CD4-positive, alpha-beta T cell (primary cell): ENCODE data around the gene CWC27. TPM values are rescaled to one million over a fixed set of nuclear protein-coding genes. Genes with fewer than 3 reads are reported as not detected.

Experiments used
- ATAC-seq: fragments of 200-7000 bp; cut with Tn5 transposase; one replicate; pipeline ENCODE4 v1.10.0; 2022; ENCODE audit warnings: mild to moderate bottlenecking; ENCODE audit not compliant: poor library complexity
- CTCF ChIA-PET: fragments of 350-600 bp; sonication (Branson Sonifier 250); formaldehyde crosslinking; loops from one replicate; lab custom pipeline; 2021; ENCODE audit warnings: antibody characterized with exemption, inconsistent platforms; lab: Charles Lee
- POLR2A ChIA-PET: fragments of 350-600 bp; sonication (Branson Sonifier 250); formaldehyde crosslinking; loops from one replicate; lab custom pipeline; 2021; ENCODE audit warnings: antibody characterized with exemption, inconsistent platforms; lab: Charles Lee
- DNase-seq, 14 experiments: peaks; one replicate each; pipeline ENCODE4 v3.0.0-alpha.2; 2013 to 2020; ENCODE audit warnings: mixed read lengths in 2 of 14
- H3K27ac ChIP-seq, 2 donors: one replicate each; pipeline versions ENCODE4 v1.5.1 to v1.7.0; 2013; ENCODE audit warnings: low read length in 2 of 2, low read depth in 1 of 2, mild to moderate bottlenecking in 1 of 2
- H3K27me3 ChIP-seq, 2 experiments: 1 replicate in 1 of 2; 2 replicates in 1 of 2; pipeline versions ENCODE4 v1.6.1 to v1.7.0; 2013; ENCODE audit warnings: low read length in 2 of 2, control low read depth in 1 of 2, mild to moderate bottlenecking in 1 of 2, moderate library complexity in 1 of 2; ENCODE audit not compliant: insufficient read depth in 2 of 2, control insufficient read depth in 1 of 2
- H3K36me3 ChIP-seq: one replicate; pipeline ENCODE4 v1.6.1; 2013; ENCODE audit warnings: low read length, control low read depth; ENCODE audit not compliant: insufficient read depth
- H3K4me1 ChIP-seq: one replicate; pipeline ENCODE4 v1.6.1; 2013; ENCODE audit warnings: low read length, control low read depth; ENCODE audit not compliant: insufficient read depth
- H3K4me3 ChIP-seq: one replicate; pipeline ENCODE4 v1.5.1; 2013; ENCODE audit warnings: mild to moderate bottlenecking, low read length, moderate library complexity
- H3K9me3 ChIP-seq, 2 experiments: 1 replicate in 1 of 2; 2 replicates in 1 of 2; pipeline versions ENCODE4 v1.6.1 to v1.7.0; 2013; ENCODE audit warnings: low read length in 2 of 2, mild to moderate bottlenecking in 2 of 2, control low read depth in 1 of 2, moderate library complexity in 1 of 2; ENCODE audit not compliant: control insufficient read depth in 1 of 2, insufficient read depth in 1 of 2
- H3K27ac Mint-ChIP-seq: one replicate; pipeline ENCODE4 v1.8.0; 2020; ENCODE audit warnings: mixed read lengths
- H3K27me3 Mint-ChIP-seq: one replicate; pipeline ENCODE4 v1.8.0; 2021; ENCODE audit warnings: mixed read lengths
- H3K36me3 Mint-ChIP-seq: one replicate; pipeline ENCODE4 v1.8.0; 2021; ENCODE audit warnings: low read depth, mixed read lengths
- H3K4me1 Mint-ChIP-seq: one replicate; pipeline ENCODE4 v1.8.0; 2021; ENCODE audit warnings: low read depth, mixed read lengths
- H3K4me3 Mint-ChIP-seq: one replicate; pipeline ENCODE4 v1.8.0; 2020; ENCODE audit warnings: mild to moderate bottlenecking, mixed read lengths
- H3K9me3 Mint-ChIP-seq: one replicate; pipeline ENCODE4 v1.8.0; 2020; ENCODE audit warnings: mixed read lengths
- intact Hi-C, 2 experiments: fragments of 100-400 bp; cut with DNase I in 1 of 2; cut with micrococcal nuclease in 1 of 2; formaldehyde crosslinking; loops; one replicate each; pipeline versions ENCODE4 v1.15.1 to v1.9.0; 2023 to 2025; cut with DNase I, micrococcal nuclease
- total RNA-seq, 174 experiments: library from RNA in 2 of 174; stranded (reverse) in 2 of 174; gene quantifications; one replicate each; pipeline ENCODE4 v1.2.3 and lab custom pipeline; 2021 to 2026
- TF ChIP-seq, protein P1 (sequence below): fragments of 200-600 bp; IDR thresholded peaks from one replicate; pipeline ENCODE4 v1.8.0; 2022; ENCODE audit warnings: antibody characterized with exemption, mild to moderate bottlenecking

The CWC27 gene
- total RNA-seq, 2 experiments from 2014 or later, result 14.2 to 14.5 TPM

DNA sequence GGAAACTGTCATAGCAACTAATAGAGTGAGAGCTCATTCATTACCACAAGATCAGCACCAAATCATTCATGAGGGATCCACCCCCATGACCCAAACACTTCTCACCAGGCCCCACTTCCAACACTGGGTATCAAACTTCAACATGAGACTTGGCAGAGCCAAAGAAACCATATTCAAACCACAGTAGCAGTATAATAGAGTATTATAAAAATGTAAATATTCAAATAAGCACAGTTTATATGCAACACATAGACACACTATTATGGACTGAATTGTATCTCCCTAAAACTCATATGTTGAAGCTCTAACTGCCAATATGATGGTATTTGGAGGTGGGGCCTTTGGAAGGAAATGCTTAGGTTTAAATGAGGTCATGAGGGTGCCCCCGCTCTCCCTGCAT is 240.5 kb downstream of the CWC27 start:
- ChIA-PET CTCF (no interaction called here), POLR2A (no interaction called here)
- no peaks in the 10 kb centered on the region for H3K9me3 ChIP-seq
- no peak overlapping the region for H3K27ac ChIP-seq
- no peak overlapping the region for H3K4me3 Mint-ChIP-seq
- H3K27me3 ChIP-seq, result no peaks in the 10 kb centered on the region
- TF ChIP-seq, protein P1, sequence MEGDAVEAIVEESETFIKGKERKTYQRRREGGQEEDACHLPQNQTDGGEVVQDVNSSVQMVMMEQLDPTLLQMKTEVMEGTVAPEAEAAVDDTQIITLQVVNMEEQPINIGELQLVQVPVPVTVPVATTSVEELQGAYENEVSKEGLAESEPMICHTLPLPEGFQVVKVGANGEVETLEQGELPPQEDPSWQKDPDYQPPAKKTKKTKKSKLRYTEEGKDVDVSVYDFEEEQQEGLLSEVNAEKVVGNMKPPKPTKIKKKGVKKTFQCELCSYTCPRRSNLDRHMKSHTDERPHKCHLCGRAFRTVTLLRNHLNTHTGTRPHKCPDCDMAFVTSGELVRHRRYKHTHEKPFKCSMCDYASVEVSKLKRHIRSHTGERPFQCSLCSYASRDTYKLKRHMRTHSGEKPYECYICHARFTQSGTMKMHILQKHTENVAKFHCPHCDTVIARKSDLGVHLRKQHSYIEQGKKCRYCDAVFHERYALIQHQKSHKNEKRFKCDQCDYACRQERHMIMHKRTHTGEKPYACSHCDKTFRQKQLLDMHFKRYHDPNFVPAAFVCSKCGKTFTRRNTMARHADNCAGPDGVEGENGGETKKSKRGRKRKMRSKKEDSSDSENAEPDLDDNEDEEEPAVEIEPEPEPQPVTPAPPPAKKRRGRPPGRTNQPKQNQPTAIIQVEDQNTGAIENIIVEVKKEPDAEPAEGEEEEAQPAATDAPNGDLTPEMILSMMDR, result no peak
- H3K4me1 Mint-ChIP-seq, result no peaks in the 10 kb centered on the region
- no peaks in the 10 kb centered on the region for H3K4me1 ChIP-seq
- no peak overlapping the region for H3K4me3 ChIP-seq
- no peak for ATAC-seq
- no peaks in the 10 kb centered on the region for H3K27me3 Mint-ChIP-seq
- no peaks in the 10 kb centered on the region for H3K36me3 ChIP-seq
- peaks cover 21% of the 10 kb centered on the region for H3K36me3 Mint-ChIP-seq
- DNase-seq, result no peak
- intact Hi-C loops, result no loop called here
- H3K9me3 Mint-ChIP-seq, result no peaks in the 10 kb centered on the region
- H3K27ac Mint-ChIP-seq, result no peak overlapping the region

DNA sequence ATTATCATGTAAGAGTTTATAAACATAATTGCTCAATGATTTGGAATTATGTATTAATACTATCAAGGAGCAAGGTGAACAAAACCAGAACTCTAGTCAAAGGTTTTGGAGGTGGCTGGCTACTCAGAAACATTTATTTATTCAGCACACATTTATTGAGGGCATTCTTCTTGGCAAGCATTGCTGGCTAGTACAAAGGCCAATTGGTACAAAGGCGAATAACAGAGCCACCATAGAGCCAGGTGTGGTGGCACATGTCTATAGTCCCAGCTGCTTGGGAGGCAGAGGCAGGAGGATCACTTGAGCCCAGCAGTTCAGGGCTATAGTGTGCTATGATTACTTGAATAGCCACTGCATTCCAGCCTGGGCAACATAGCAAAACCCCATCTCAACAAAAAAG is 242.1 kb downstream of the CWC27 start:
- Histone ChIP-seq H3K4me1 (no peaks in the 10 kb centered on the region), H3K9me3 (no peaks in the 10 kb centered on the region), H3K36me3 (no peaks in the 10 kb centered on the region), H3K4me3 (no peak overlapping the region), H3K27me3 (no peaks in the 10 kb centered on the region), H3K27ac (no peak overlapping the region)
- H3K36me3 Mint-ChIP-seq, result peaks cover 14% of the 10 kb centered on the region
- H3K27ac Mint-ChIP-seq, result no peak overlapping the region
- no peaks in the 10 kb centered on the region for H3K9me3 Mint-ChIP-seq
- POLR2A ChIA-PET, result no interaction called here
- no peaks in the 10 kb centered on the region for H3K27me3 Mint-ChIP-seq
- no peak overlapping the region for H3K4me3 Mint-ChIP-seq
- DNase-seq, result no peak
- no peaks in the 10 kb centered on the region for H3K4me1 Mint-ChIP-seq
- CTCF ChIA-PET, result no interaction called here
- TF ChIP-seq, protein P1, result no peak
- no peak for ATAC-seq
- intact Hi-C loops, result no loop called here

DNA sequence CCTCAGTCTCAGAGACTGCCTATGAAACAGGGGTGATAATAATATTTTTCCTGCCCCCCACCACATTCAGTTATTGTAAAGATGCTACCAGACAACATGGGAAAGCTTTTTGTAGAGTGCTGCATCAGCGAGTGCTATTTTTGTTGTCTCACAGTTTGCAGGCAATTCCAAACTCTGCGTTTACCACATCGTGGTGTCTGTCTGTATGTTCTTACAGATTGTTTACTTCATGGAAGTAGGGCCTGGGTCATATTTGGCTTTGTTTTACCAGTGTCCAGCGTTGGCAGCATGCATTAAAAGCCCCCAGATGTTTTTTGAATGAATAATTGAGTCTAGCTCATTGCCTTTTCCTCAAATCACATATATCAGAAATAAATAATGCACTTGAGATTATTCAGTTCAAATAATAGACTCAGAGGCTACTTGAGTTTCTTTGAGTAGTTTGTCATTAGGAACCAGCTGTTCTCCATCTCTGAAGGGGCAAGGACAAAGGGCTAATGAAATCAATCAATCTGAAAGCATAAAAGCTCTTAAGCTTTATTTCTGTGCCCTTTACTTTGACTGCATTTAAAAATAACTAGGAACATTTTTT is 243.7 kb downstream of the CWC27 start:
- CTCF ChIA-PET, result no interaction called here
- TF ChIP-seq, protein P1, result no peak

More for the DNA sequence above, 243.7 kb downstream of the CWC27 start:
- no peaks in the 10 kb centered on the region for H3K9me3 Mint-ChIP-seq
- H3K4me1 Mint-ChIP-seq, result no peaks in the 10 kb centered on the region
- DNase-seq, result no peak
- Histone ChIP-seq H3K9me3 (no peaks in the 10 kb centered on the region), H3K27ac (no peak overlapping the region), H3K27me3 (no peaks in the 10 kb centered on the region), H3K4me3 (no peak overlapping the region), H3K4me1 (no peaks in the 10 kb centered on the region), H3K36me3 (no peaks in the 10 kb centered on the region)
- H3K27ac Mint-ChIP-seq, result no peak overlapping the region
- H3K4me3 Mint-ChIP-seq, result no peak overlapping the region
- intact Hi-C loops, result no loop called here
- ATAC-seq, result no peak
- H3K36me3 Mint-ChIP-seq, result peaks cover 7% of the 10 kb centered on the region
- POLR2A ChIA-PET, result no interaction called here
- no peaks in the 10 kb centered on the region for H3K27me3 Mint-ChIP-seq
